B cell (primary cell): ENCODE results near the gene BICDL1. TPM values are rescaled to one million over a fixed set of nuclear protein-coding genes. Genes with fewer than 3 reads are reported as not detected.
A peak's percentile ranks its signal among the peaks of the same experiment; 100 is the strongest.

Experiments
- ATAC-seq: fragments of 200-7000 bp; cut with Tn5 transposase; one replicate; pipeline ENCODE4 v1.10.0; 2021; ENCODE audit warnings: low read depth, mild to moderate bottlenecking, moderate number of reproducible peaks, moderate library complexity
- CTCF ChIA-PET: fragments of 350-600 bp; sonication (Branson Sonifier 250); formaldehyde crosslinking; loops from one replicate; lab custom pipeline; 2021; ENCODE audit warnings: antibody characterized with exemption, inconsistent platforms; lab: Charles Lee
- POLR2A ChIA-PET: fragments of 350-600 bp; sonication (Branson Sonifier 250); formaldehyde crosslinking; loops from one replicate; lab custom pipeline; 2021; ENCODE audit warnings: antibody characterized with exemption; lab: Charles Lee
- DNase-seq: peaks from one replicate; pipeline ENCODE4 v3.0.0; 2013
- H2AFZ ChIP-seq: 2 replicates; pipeline ENCODE4 v1.6.1; 2012; ENCODE audit warnings: mild to moderate bottlenecking, low read depth, low read length; ENCODE audit not compliant: insufficient read depth, poor library complexity, severe bottlenecking
- H3K27ac ChIP-seq, 2 donors: 1 replicate in 1 of 2; 2 replicates in 1 of 2; pipeline ENCODE4 v1.5.1; 2012 to 2013; ENCODE audit warnings: low read length in 2 of 2, mild to moderate bottlenecking in 2 of 2, moderate library complexity in 1 of 2
- H3K27me3 ChIP-seq, 4 experiments: fragments of 200-600 bp in 1 of 4; sonication (generic) in 1 of 4; replicated peaks in 1 of 4; 1 replicate in 2 of 4; 2 replicates in 2 of 4; pipeline versions ENCODE4 v1.6.1 to v1.7.0; 2013 to 2016; ENCODE audit warnings: low read length in 3 of 4, mild to moderate bottlenecking in 2 of 4, mixed read lengths in 1 of 4, moderate library complexity in 1 of 4; ENCODE audit not compliant: insufficient read depth in 4 of 4, control insufficient read depth in 3 of 4; ENCODE audit errors: control extremely low read depth in 1 of 4
- H3K36me3 ChIP-seq, 2 experiments: replicated peaks in 1 of 2; 1 replicate in 1 of 2; 2 replicates in 1 of 2; pipeline versions ENCODE4 v1.6.1 to v1.7.1; 2013; ENCODE audit warnings: low read length in 1 of 2; ENCODE audit not compliant: insufficient read depth in 2 of 2, control insufficient read depth in 1 of 2; ENCODE audit errors: control extremely low read depth in 1 of 2, extremely low read depth in 1 of 2
- H3K4me1 ChIP-seq, 2 donors: fragments of 200-600 bp in 1 of 2; sonication (generic) in 1 of 2; 1 replicate in 1 of 2; 2 replicates in 1 of 2; pipeline versions ENCODE4 v1.5.1 to v1.6.1; 2013 to 2017; ENCODE audit warnings: low read length in 2 of 2; ENCODE audit not compliant: control insufficient read depth in 2 of 2, insufficient read depth in 2 of 2
- H3K4me2 ChIP-seq: replicated peaks from 2 replicates; pipeline ENCODE3; 2012; ENCODE audit warnings: mild to moderate bottlenecking, low read depth, low read length; ENCODE audit not compliant: poor library complexity, severe bottlenecking
- H3K4me3 ChIP-seq, 5 experiments: fragments of 200-600 bp in 1 of 5; sonication (generic) in 1 of 5; 1 replicate in 3 of 5; 2 replicates in 2 of 5; pipeline versions ENCODE4 v1.5.1 to v1.7.0; 2011 to 2016; ENCODE audit warnings: low read length in 4 of 5, mild to moderate bottlenecking in 4 of 5, low read depth in 2 of 5, control low read depth in 1 of 5, moderate library complexity in 1 of 5; ENCODE audit not compliant: insufficient read depth in 1 of 5; ENCODE audit errors: control extremely low read depth in 1 of 5, extremely low read depth in 1 of 5
- H3K79me2 ChIP-seq: fragments of 200-600 bp; sonication (generic); one replicate; pipeline ENCODE4 v1.6.0; 2016; ENCODE audit warnings: low read length; ENCODE audit not compliant: control insufficient read depth, insufficient read depth
- H3K9ac ChIP-seq: fragments of 200-600 bp; sonication (generic); 2 replicates; pipeline ENCODE4 v1.6.1; 2017; ENCODE audit warnings: mild to moderate bottlenecking, low read length, moderate library complexity
- H3K9me3 ChIP-seq, 3 donors: one replicate each; pipeline versions ENCODE4 v1.6.1 to v1.7.1; 2013; ENCODE audit warnings: low read length in 2 of 3; ENCODE audit not compliant: control insufficient read depth in 2 of 3, insufficient read depth in 1 of 3; ENCODE audit errors: control extremely low read depth in 1 of 3
- H4K20me1 ChIP-seq: 2 replicates; pipeline ENCODE4 v1.6.0; 2012; ENCODE audit warnings: mild to moderate bottlenecking, low read length; ENCODE audit not compliant: insufficient read depth, control insufficient read depth, poor library complexity, severe bottlenecking
- H3K27ac Mint-ChIP-seq: one replicate; pipeline ENCODE4 v1.8.0; 2021; ENCODE audit warnings: mixed read lengths
- H3K27me3 Mint-ChIP-seq: one replicate; pipeline ENCODE4 v1.8.0; 2021; ENCODE audit warnings: mixed read lengths
- H3K4me1 Mint-ChIP-seq: one replicate; pipeline ENCODE4 v1.8.0; 2021; ENCODE audit warnings: mixed read lengths
- H3K4me3 Mint-ChIP-seq: one replicate; pipeline ENCODE4 v1.8.0; 2021; ENCODE audit warnings: mixed read lengths
- H3K9me3 Mint-ChIP-seq: one replicate; pipeline ENCODE4 v1.8.0; 2022; ENCODE audit warnings: mixed read lengths; ENCODE audit not compliant: insufficient read depth
- CTCF ChIP-seq: fragments of 200-600 bp; IDR thresholded peaks from one replicate; pipeline ENCODE4 v1.8.0; 2022; ENCODE audit warnings: antibody characterized with exemption, mild to moderate bottlenecking
- EZH2 ChIP-seq: IDR thresholded peaks from 2 replicates; pipeline ENCODE4 v1.6.1; 2012; ENCODE audit warnings: borderline replicate concordance, low read depth, mild to moderate bottlenecking, moderate library complexity, low read length; ENCODE audit not compliant: insufficient read depth, poor library complexity, severe bottlenecking
- WGBS: methylation state at CpG from one replicate; pipeline ENCODE4 v1.1.5; 2013; ENCODE audit warnings: missing lambda C conversion rate; ENCODE audit not compliant: insufficient coverage; 5-methylcytosine and 5-hydroxymethylcytosine counted together
- intact Hi-C: fragments of 100-400 bp; cut with micrococcal nuclease; formaldehyde crosslinking; loops from one replicate; pipeline ENCODE4 v1.10.0; 2022
- polyA plus RNA-seq: library from polyadenylated mRNA; depleted of rRNA; stranded (reverse); fragments of >200 nt; gene quantifications from 2 replicates; pipeline ENCODE4 v1.2.3, GENCODE V29; 2012
- total RNA-seq, 2 donors: library from RNA; stranded (reverse); fragments of 120-200 nt in 1 of 2; gene quantifications; 1 replicate in 1 of 2; 2 replicates in 1 of 2; pipeline versions ENCODE4 v1.2.3 to v1.2.4, GENCODE V29; 2013 to 2022

The BICDL1 gene
- total and polyA plus RNA-seq, 2 donors (not counting 1 experiment from before 2014, with no cell fraction given) = 15.6 to 41.5 TPM

GRCh38 chr12:120115692-120116440 lies 126.8 kb downstream of the BICDL1 start:
- H4K20me1 ChIP-seq = peaks cover 63% of the 10 kb centered on the region
- H3K36me3 ChIP-seq = peaks cover 0 to 4% of the 10 kb centered on the region in 2 experiments
- H3K27me3 Mint-ChIP-seq = no peaks in the 10 kb centered on the region
- no peaks in the 10 kb centered on the region for H3K27me3 ChIP-seq
- 12% methylated on average over 24 of the region's 31 CpGs for WGBS
- intact Hi-C loops = loop anchor here (1.0 to 5.0 kb wide), 5 partner anchors 17 to 177 kb away; partner anchors contain the start of genes BICDL1, GCN1 and RNU4-1
- H3K4me2 ChIP-seq = peak overlapping the region; percentile 77
- peaks cover 69% of the 10 kb centered on the region for H3K79me2 ChIP-seq
- no peak for TF ChIP-seq CTCF
- no peak for TF ChIP-seq EZH2
- no peak for ATAC-seq
- peak overlapping the region; percentile 88 for H3K27ac Mint-ChIP-seq
- H3K4me1 ChIP-seq = peaks cover 50 to 62% of the 10 kb centered on the region in 2 donors
- DNase-seq = peak; percentile 36
- peak overlapping the region in 1 of 2 donors; percentile 64 for H3K27ac ChIP-seq
- POLR2A ChIA-PET = interaction anchor here (3.6 to 4.1 kb wide), 2 partner anchors 17 to 85 kb away, joined by 22 to 23 read pairs; partner anchors contain the start of gene RPLP0
- peak overlapping the region; percentile 92 for H3K4me3 Mint-ChIP-seq
- H3K4me3 ChIP-seq = peak overlapping the region; percentile 76 to 92 (median 85)
- H3K9me3 Mint-ChIP-seq = no peaks in the 10 kb centered on the region
- peaks cover 0 to 3% (median 0%) of the 10 kb centered on the region in 3 donors for H3K9me3 ChIP-seq
- H3K4me1 Mint-ChIP-seq = peaks cover 71% of the 10 kb centered on the region
- H2AFZ ChIP-seq = peak overlapping the region; percentile 34
- CTCF ChIA-PET = interaction anchor here (0.9 to 2.5 kb wide), 3 partner anchors 29 to 85 kb away, joined by 3 to 12 read pairs (median 4); partner anchors contain the start of gene RPLP0
- peak overlapping the region; percentile 83 for H3K9ac ChIP-seq
